Fibroblast of gingiva (primary cell): ENCODE results near the gene PADI1.

Source experiments
- DNase-seq: peaks from one replicate; pipeline ENCODE4 v3.0.0-alpha.2; 2011; ENCODE audit warnings: low read depth

The PADI1 gene

GRCh38 chr1:17204546-17205440 is at the start of gene PADI1:
Gene PADI1, plus strand, starts transcription at chr1:17205128. Its CDS starts 90 bp downstream, at chr1:17205218.
- DNase-seq: no peak

GRCh38 chr1:17155257-17155920 is 49.5 kb upstream of the PADI1 start:
- no peak for DNase-seq

- peak; percentile 52 for DNase-seq
Observed at GRCh38 chr1:17156108-17156507, 48.8 kb upstream of the PADI1 start.

- no peak for DNase-seq
Observed at GRCh38 chr1:17158961-17159360, 46.0 kb upstream of the PADI1 start.

GRCh38 chr1:17161137-17161740 is 43.7 kb upstream of the PADI1 start:
- no peak for DNase-seq

GRCh38 chr1:17161926-17162800 is 42.8 kb upstream of the PADI1 start:
- no peak for DNase-seq

GRCh38 chr1:17162941-17163340 is 42.0 kb upstream of the PADI1 start:
- DNase-seq: no peak

GRCh38 chr1:17163371-17163770 is 41.6 kb upstream of the PADI1 start:
- no peak for DNase-seq

GRCh38 chr1:17163789-17164666 is 40.9 kb upstream of the PADI1 start:
- DNase-seq: no peak

- no peak for DNase-seq
Observed at GRCh38 chr1:17165823-17166222, 39.1 kb upstream of the PADI1 start.

- DNase-seq: no peak
Observed at GRCh38 chr1:17167041-17167785, 37.7 kb upstream of the PADI1 start.

- DNase-seq: no peak
Observed at GRCh38 chr1:17167786-17168090, 37.2 kb upstream of the PADI1 start.

- DNase-seq: peak; percentile 72
Observed at GRCh38 chr1:17168091-17168876, 36.6 kb upstream of the PADI1 start.

- DNase-seq: peak; percentile 56
Observed at GRCh38 chr1:17170571-17170970, 34.4 kb upstream of the PADI1 start.

- no peak for DNase-seq
Observed at GRCh38 chr1:17173217-17173616, 31.7 kb upstream of the PADI1 start.

- DNase-seq: no peak
Observed at GRCh38 chr1:17176306-17177061, 28.4 kb upstream of the PADI1 start.

- no peak for DNase-seq
Observed at GRCh38 chr1:17177651-17178050, 27.3 kb upstream of the PADI1 start.

GRCh38 chr1:17181781-17182464 is 23.0 kb upstream of the PADI1 start:
- DNase-seq: no peak
